ENCODE measurements around the gene INPP4A.
"Not testable (repeated sequence)": the region's sequence is repeated elsewhere in the genome, so short reads cannot be mapped to it uniquely, and the experiment has no call there.

The INPP4A gene

DNA sequence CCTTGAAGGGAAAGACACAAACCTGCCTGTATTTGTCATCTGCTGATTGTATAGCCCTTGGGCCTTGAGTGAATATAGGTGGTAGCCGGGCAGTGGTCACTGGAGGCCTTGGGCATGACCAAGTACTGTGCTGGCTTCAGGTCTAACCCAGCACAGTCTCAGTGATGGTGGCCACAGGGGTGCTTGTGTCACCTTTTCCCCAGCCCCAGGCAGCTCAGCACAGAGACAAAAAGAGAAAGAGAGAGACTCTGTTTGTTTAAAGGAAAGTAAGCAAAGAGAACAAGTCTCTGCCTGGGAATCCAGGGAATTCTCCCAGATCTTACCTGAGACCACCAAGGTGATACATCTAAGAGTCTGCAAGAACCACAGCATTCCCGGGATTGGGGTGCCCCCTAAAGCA is 39.4 kb upstream of the INPP4A start:
- ChIA-PET CTCF (no interaction called here), POLR2A (no interaction called here)
- DNase-seq (ENCODE audit: low read depth, low spot score): no peak
- TF ChIP-seq, protein P1, sequence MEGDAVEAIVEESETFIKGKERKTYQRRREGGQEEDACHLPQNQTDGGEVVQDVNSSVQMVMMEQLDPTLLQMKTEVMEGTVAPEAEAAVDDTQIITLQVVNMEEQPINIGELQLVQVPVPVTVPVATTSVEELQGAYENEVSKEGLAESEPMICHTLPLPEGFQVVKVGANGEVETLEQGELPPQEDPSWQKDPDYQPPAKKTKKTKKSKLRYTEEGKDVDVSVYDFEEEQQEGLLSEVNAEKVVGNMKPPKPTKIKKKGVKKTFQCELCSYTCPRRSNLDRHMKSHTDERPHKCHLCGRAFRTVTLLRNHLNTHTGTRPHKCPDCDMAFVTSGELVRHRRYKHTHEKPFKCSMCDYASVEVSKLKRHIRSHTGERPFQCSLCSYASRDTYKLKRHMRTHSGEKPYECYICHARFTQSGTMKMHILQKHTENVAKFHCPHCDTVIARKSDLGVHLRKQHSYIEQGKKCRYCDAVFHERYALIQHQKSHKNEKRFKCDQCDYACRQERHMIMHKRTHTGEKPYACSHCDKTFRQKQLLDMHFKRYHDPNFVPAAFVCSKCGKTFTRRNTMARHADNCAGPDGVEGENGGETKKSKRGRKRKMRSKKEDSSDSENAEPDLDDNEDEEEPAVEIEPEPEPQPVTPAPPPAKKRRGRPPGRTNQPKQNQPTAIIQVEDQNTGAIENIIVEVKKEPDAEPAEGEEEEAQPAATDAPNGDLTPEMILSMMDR (IDR thresholded peaks at IDR 0.05; ENCODE audit: insufficient read depth, low read length, missing control alignments): no peak
- H3K4me3 ChIP-seq (ENCODE audit: low read depth, low read length): no peak overlapping the region

DNA sequence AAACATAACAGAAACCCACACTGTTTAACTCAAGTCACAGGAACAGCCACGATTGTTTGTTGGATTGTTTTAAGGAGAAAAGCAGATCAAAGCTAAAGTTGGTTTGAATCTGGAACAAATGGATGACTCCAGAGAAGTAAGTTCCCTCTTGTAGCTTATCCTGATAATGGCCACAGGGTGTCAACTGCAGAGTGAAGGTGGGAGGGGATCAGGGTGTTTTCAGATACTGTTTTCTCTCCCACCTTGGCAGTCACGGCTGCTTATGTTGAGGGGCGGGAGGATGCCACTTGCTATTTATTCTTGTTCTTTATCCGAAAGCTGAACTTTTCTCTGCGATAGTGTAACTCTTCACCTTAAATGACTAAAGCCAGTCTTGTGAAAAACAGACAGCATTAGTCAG is 36.5 kb upstream of the INPP4A start:
- POLR2A ChIA-PET: no interaction called here
- CTCF ChIA-PET: interaction anchor here (0.7 kb wide), 1 partner anchor 165 kb away, joined by 3 read pairs; no protein-coding TSS in a partner anchor
- no peak overlapping the region for H3K4me3 ChIP-seq (ENCODE audit: low read depth, low read length)
- DNase-seq (ENCODE audit: low read depth, low spot score): no peak
- TF ChIP-seq, protein P1 (IDR thresholded peaks at IDR 0.05; ENCODE audit: insufficient read depth, low read length, missing control alignments): no peak

DNA sequence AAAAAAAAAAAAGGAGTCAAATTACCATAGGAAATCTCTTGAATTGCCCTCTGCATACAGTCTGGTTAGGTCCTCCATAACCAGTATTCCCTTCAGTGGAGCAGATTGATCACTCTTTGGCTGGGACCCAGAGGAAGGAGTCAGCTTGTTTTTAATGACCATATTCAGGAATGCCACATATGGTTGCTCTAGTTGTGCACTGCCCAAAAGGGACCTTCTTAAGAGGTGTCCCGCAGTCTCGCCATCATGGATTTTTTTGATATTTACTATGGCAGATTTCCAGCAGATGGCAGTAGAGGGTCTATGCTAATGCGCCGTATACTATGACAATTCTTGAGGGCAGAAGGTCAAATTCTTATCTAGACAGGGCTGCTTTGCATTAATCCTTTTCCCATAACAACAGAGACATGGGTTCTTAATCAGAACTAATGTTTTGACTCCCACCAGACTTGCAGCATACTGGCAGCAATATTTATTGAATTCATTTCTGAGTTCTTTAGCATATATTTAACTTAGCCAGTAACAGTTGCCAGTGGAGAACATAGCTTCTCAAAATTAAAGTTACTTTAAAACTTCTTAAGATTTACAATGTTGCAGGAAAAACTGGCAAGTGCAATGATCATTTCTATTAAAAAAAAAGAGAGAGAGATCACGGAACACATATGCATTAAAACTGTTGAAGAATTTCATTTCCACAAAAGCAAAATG is 31.8 kb upstream of the INPP4A start:
- DNase-seq (ENCODE audit: low read depth, low spot score): no peak
- ChIA-PET CTCF (interaction anchor here (0.6 to 2.6 kb wide), 30 partner anchors 9 to 1849 kb away, joined by 3 to 21 read pairs (median 5); partner anchors contain the start of genes COA5 and UNC50), POLR2A (no interaction called here)
- H3K4me3 ChIP-seq (ENCODE audit: low read depth, low read length): no peak overlapping the region
- TF ChIP-seq, protein P1 (IDR thresholded peaks at IDR 0.05; ENCODE audit: insufficient read depth, low read length, missing control alignments): peak; percentile 61

DNA sequence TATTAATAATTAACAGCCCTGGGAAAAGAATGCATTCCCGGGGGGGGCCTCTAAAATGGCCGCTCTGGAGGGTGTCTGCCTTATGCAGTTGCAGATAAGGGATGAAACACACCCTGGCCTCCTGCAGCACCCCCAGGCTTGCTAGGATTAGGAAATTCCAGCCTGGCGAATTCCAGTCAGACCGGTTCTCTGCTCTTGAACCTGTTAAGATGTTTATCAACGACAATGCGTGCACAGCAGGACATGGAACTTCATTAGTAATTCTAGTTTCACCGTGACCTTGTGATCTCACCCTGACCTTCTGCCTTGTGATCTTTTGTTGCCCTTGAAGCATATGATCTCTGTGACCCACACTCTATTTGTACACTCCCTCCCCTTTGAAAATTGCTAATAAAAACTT is 30.4 kb upstream of the INPP4A start:
- DNase-seq (ENCODE audit: low read depth, low spot score); H3K4me3 ChIP-seq (ENCODE audit: low read depth, low read length); POLR2A ChIA-PET: not testable (repeated sequence)
- CTCF ChIA-PET: interaction anchor here (0.7 to 2.6 kb wide), 5 partner anchors 11 to 714 kb away, joined by 3 to 15 read pairs (median 6); no protein-coding TSS in a partner anchor

DNA sequence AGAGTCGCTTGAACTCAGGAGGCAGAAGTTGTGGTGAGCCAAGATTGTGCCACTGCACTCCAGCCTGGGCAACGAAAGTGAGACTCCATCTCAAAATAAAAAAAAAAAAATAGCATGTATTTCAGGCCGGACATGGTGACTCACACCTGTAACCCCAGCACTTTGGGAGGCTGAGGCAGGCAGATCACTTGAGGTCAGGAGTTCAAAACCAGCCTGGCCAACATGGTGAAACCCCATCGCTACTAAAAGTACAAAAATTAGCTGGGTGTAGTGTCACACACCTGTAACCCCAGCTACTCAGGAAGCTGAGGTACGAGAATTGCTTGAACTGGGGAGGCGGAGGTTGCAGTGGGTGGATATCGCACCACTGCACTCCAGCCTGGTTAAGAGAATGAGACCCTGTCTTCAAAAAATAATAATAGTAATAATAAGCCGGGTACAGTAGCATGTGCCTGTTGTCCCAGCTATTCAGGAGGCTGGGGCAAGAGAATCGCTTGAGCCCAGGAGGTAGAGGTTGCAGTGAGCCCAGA is 28.9 kb upstream of the INPP4A start:
- POLR2A ChIA-PET; H3K4me3 ChIP-seq (ENCODE audit: low read depth, low read length); DNase-seq (ENCODE audit: low read depth, low spot score): not testable (repeated sequence)
- CTCF ChIA-PET: interaction anchor here (1.0 to 1.4 kb wide), 3 partner anchors 10 to 1847 kb away, joined by 3 to 4 read pairs (median 3); no protein-coding TSS in a partner anchor

DNA sequence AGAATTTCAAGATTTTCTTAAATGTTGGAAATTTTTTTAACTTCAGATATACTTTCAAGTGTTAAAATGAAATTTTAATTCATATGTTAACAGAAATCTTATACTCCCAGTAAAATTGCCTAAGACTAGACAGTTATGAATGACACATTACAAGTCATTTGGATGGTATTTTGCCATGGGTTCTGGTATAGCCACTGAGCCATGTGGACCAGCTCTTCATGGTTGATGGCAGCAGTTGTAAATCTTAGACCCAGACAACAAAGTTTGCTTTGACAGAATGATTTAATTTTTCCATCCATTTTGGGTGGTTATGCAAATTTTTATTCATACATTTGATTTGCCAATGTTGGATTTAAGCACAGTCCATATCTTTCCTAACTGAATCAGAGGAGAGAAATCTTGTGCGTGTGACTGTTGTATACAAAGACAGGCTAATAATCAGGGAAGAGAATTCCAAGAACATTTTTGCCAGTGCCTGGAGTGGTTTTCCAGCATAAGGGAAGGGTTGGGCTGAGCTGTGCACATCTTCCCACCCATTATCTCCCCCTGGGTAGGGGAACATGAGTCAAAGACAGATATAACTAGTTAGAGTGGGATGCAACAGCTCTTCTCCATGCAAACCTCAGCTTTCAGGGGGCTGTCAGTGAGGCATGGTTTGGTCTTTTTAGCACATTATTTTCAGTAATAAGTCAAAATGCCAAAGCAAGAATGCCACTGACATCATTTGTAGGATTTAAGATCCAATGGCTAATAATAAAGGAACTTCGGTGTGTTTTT is 28.1 kb upstream of the INPP4A start:
- CTCF ChIA-PET: interaction anchor here (1.0 to 1.4 kb wide), 3 partner anchors 10 to 1846 kb away, joined by 3 to 4 read pairs (median 3); no protein-coding TSS in a partner anchor
- TF ChIP-seq, protein P1 (IDR thresholded peaks at IDR 0.05; ENCODE audit: insufficient read depth, low read length, missing control alignments): no peak
- POLR2A ChIA-PET: no interaction called here
- H3K4me3 ChIP-seq (ENCODE audit: low read depth, low read length): no peak overlapping the region
- no peak for DNase-seq (ENCODE audit: low read depth, low spot score)

DNA sequence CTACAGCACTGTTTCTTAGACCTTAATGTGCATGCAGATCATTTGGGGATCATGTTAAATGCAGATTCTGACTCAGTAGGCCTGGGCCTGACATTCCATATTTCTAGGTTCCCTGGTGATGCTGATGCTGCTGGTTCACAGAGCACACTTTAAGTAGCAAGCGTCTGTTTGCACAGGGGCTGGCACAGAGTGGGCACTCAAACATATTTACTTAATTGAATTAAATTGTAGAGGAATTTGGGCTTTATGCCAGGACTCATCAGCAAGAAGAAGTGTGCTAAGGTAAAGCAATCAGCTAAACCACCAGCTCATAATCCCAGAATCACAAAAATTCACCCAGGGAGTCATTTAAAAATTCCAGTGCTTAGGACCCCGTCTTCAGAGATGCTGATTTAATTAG is 25.1 kb upstream of the INPP4A start:
- no peak overlapping the region for H3K4me3 ChIP-seq (ENCODE audit: low read depth, low read length)
- ChIA-PET POLR2A (no interaction called here), CTCF (no interaction called here)
- DNase-seq (ENCODE audit: low read depth, low spot score): no peak
- TF ChIP-seq, protein P1 (IDR thresholded peaks at IDR 0.05; ENCODE audit: insufficient read depth, low read length, missing control alignments): no peak
